ENCODE measurements around the gene FBXO41. TPM values are rescaled to one million over a fixed set of nuclear protein-coding genes. Genes with fewer than 3 reads are reported as not detected.

FBXO41 gene
- total and polyA plus RNA-seq, 7 donors: 0.03 to 0.46 (median 0.15) TPM

GRCh38 chr2:73323551-73323950 lies 39.3 kb upstream of the FBXO41 start:
- Histone ChIP-seq H3K9me3 (no peaks in the 10 kb centered on the region), H3K4me1 (no peaks in the 10 kb centered on the region), H3K27ac (no peak overlapping the region), H3K27me3 (ENCODE audit: insufficient read depth in 3 of 3, low read length in 2 of 3) (peaks cover 3 to 21% (median 3%) of the 10 kb centered on the region in 3 donors), H3K36me3 (ENCODE audit: insufficient read depth in 1 of 2, low read depth in 1 of 2) (no peaks in the 10 kb centered on the region), H3K4me3 (no peak overlapping the region)
- WGBS, 3 donors: 66 to 78% (median 68%) methylated on average over 5 of the region's 5 CpGs
- TF ChIP-seq CTCF (IDR thresholded peaks at IDR 0.05): no peak
- no peak for DNase-seq
- intact Hi-C loops (cut with DNase I): no loop called here
- no peak for ATAC-seq

GRCh38 chr2:73314441-73314840 lies 30.2 kb upstream of the FBXO41 start:
- ATAC-seq (no peak), DNase-seq (no peak)
- Histone ChIP-seq H3K27ac (no peak overlapping the region), H3K9me3 (no peaks in the 10 kb centered on the region), H3K36me3 (ENCODE audit: insufficient read depth in 1 of 2, low read depth in 1 of 2) (no peaks in the 10 kb centered on the region), H3K4me3 (no peak overlapping the region), H3K4me1 (no peaks in the 10 kb centered on the region), H3K27me3 (ENCODE audit: insufficient read depth in 3 of 3, low read length in 2 of 3) (peaks cover 0 to 5% (median 2%) of the 10 kb centered on the region in 3 donors)
- TF ChIP-seq CTCF (IDR thresholded peaks at IDR 0.05): no peak
- intact Hi-C loops (cut with DNase I): no loop called here
- 89 to 94% (median 92%) methylated on average over 2 of the region's 2 CpGs for whole genome bisulfite sequencing, 3 donors

- WGBS, 3 donors: 63 to 69% (median 68%) methylated on average over 9 of the region's 9 CpGs
- ATAC-seq (no peak), DNase-seq (no peak)
- H3K9me3 ChIP-seq: no peaks in the 10 kb centered on the region
- H3K4me3 ChIP-seq: no peak overlapping the region
- no peak for TF ChIP-seq CTCF (IDR thresholded peaks at IDR 0.05)
- H3K27me3 ChIP-seq (ENCODE audit: insufficient read depth in 3 of 3, low read length in 2 of 3): peaks cover 0 to 7% (median 4%) of the 10 kb centered on the region in 3 donors
- no peaks in the 10 kb centered on the region for H3K4me1 ChIP-seq
- intact Hi-C loops (cut with DNase I): no loop called here
- H3K36me3 ChIP-seq (ENCODE audit: insufficient read depth in 1 of 2, low read depth in 1 of 2): no peaks in the 10 kb centered on the region
- H3K27ac ChIP-seq: no peak overlapping the region
These were observed 23.4 kb upstream of the FBXO41 start for GRCh38 chr2:73307720-73308119.

GRCh38 chr2:73301636-73302035 lies 17.4 kb upstream of the FBXO41 start:
- DNase-seq (no peak), ATAC-seq (no peak)
- Histone ChIP-seq H3K9me3 (no peaks in the 10 kb centered on the region), H3K27me3 (ENCODE audit: insufficient read depth in 3 of 3, low read length in 2 of 3) (peaks cover 0 to 40% (median 0%) of the 10 kb centered on the region in 3 donors), H3K4me3 (no peak overlapping the region), H3K4me1 (no peaks in the 10 kb centered on the region), H3K36me3 (ENCODE audit: insufficient read depth in 1 of 2, low read depth in 1 of 2) (no peaks in the 10 kb centered on the region), H3K27ac (no peak overlapping the region)
- no peak for TF ChIP-seq CTCF (IDR thresholded peaks at IDR 0.05)
- intact Hi-C loops (cut with DNase I): no loop called here
- WGBS, 3 donors: 59 to 65% (median 65%) methylated on average over 4 of the region's 4 CpGs

GRCh38 chr2:73300926-73301325 lies 16.6 kb upstream of the FBXO41 start:
- no peaks in the 10 kb centered on the region for H3K36me3 ChIP-seq (ENCODE audit: insufficient read depth in 1 of 2, low read depth in 1 of 2)
- no peak overlapping the region for H3K27ac ChIP-seq
- H3K4me3 ChIP-seq: no peak overlapping the region
- intact Hi-C loops (cut with DNase I): no loop called here
- no peak for DNase-seq
- no peaks in the 10 kb centered on the region for H3K9me3 ChIP-seq
- ATAC-seq: no peak
- TF ChIP-seq CTCF (IDR thresholded peaks at IDR 0.05): no peak
- H3K27me3 ChIP-seq (ENCODE audit: insufficient read depth in 3 of 3, low read length in 2 of 3): peaks cover 0 to 47% (median under 1%) of the 10 kb centered on the region in 3 donors
- H3K4me1 ChIP-seq: no peaks in the 10 kb centered on the region
- 58 to 67% (median 65%) methylated on average over 3 of the region's 3 CpGs for WGBS, 3 donors
